Suppressor macrophage treated with lipopolysaccharide for 1 hour (primary cell): ENCODE measurements around the gene GRK1.
"Not testable (repeated sequence)": the region's sequence is repeated elsewhere in the genome, so short reads cannot be mapped to it uniquely, and the experiment has no call there.

Experiments
- DNase-seq, 3 donors: peaks; one replicate each; pipeline ENCODE4 v3.0.0-alpha.2; 2020 to 2022

GRK1 gene

GRCh38 chr13:113667771-113668490 lies 912 bp downstream of the GRK1 start:
- DNase-seq = no peak

GRCh38 chr13:113668491-113668971 lies 1.5 kb downstream of the GRK1 start:
- no peak for DNase-seq

GRCh38 chr13:113669231-113669754 lies 2.3 kb downstream of the GRK1 start:
- no peak for DNase-seq

- no peak for DNase-seq
These were observed 2.8 kb downstream of the GRK1 start for GRCh38 chr13:113669755-113670341.

GRCh38 chr13:113670541-113670940 lies 3.5 kb downstream of the GRK1 start:
- no peak for DNase-seq

- no peak for DNase-seq
These were observed 4.3 kb downstream of the GRK1 start for GRCh38 chr13:113671066-113672001.

GRCh38 chr13:113672002-113672651 lies 5.1 kb downstream of the GRK1 start:
- DNase-seq = no peak

GRCh38 chr13:113722921-113723320 lies 55.9 kb downstream of the GRK1 start:
- DNase-seq = no peak

GRCh38 chr13:113723410-113724015 lies 56.5 kb downstream of the GRK1 start:
- DNase-seq = no peak

- DNase-seq = no peak
These were observed 57.2 kb downstream of the GRK1 start for GRCh38 chr13:113724016-113724758.

- DNase-seq = peak; percentile 76 to 91 (median 80)
These were observed 57.8 kb downstream of the GRK1 start for GRCh38 chr13:113724780-113725315.

GRCh38 chr13:113725329-113726105 lies 58.5 kb downstream of the GRK1 start:
- DNase-seq = not testable (repeated sequence)

- DNase-seq = peak in 1 of 3 donors; percentile 10
These were observed 59.2 kb downstream of the GRK1 start for GRCh38 chr13:113726106-113726821.

GRCh38 chr13:113726961-113727411 lies 60.0 kb downstream of the GRK1 start:
- no peak for DNase-seq

GRCh38 chr13:113728571-113729054 lies 61.6 kb downstream of the GRK1 start:
- DNase-seq = no peak

GRCh38 chr13:113729187-113730019 lies 62.4 kb downstream of the GRK1 start:
- DNase-seq = no peak

GRCh38 chr13:113730258-113730691 lies 63.3 kb downstream of the GRK1 start:
- DNase-seq = no peak

- DNase-seq = peak in 2 of 3 donors; percentile 37 to 41
These were observed 63.8 kb downstream of the GRK1 start for GRCh38 chr13:113730831-113731191.
